GM19043 (cell line): ENCODE data around the gene MED17.
"Not testable (repeated sequence)": the region's sequence is repeated elsewhere in the genome, so short reads cannot be mapped to it uniquely, and the experiment has no call there.

Source experiments
- ATAC-seq: cut with Tn5 transposase; IDR thresholded peaks from one replicate; pipeline ENCODE4 v1.9.1; 2021; ENCODE audit warnings: low read depth; ENCODE audit not compliant: unreplicated experiment

Gene MED17

GRCh38 chr11:93757301-93757700, 26.8 kb upstream of the MED17 start:
- no peak for ATAC-seq

GRCh38 chr11:93757924-93758865, 25.9 kb upstream of the MED17 start:
- ATAC-seq = no peak

- not testable (repeated sequence) for ATAC-seq
Observed at GRCh38 chr11:93759123-93759522, 25.0 kb upstream of the MED17 start.

GRCh38 chr11:93761910-93762309, 22.2 kb upstream of the MED17 start:
- ATAC-seq = no peak

- no peak for ATAC-seq
Observed at GRCh38 chr11:93765551-93765950, 18.5 kb upstream of the MED17 start.

GRCh38 chr11:93766504-93766903, 17.6 kb upstream of the MED17 start:
- no peak for ATAC-seq

GRCh38 chr11:93767018-93767417, 17.1 kb upstream of the MED17 start:
- no peak for ATAC-seq

- no peak for ATAC-seq
Observed at GRCh38 chr11:93770160-93770559, 13.9 kb upstream of the MED17 start.

GRCh38 chr11:93772123-93772522, 12.0 kb upstream of the MED17 start:
- no peak for ATAC-seq

GRCh38 chr11:93773045-93773477, 11.0 kb upstream of the MED17 start:
- ATAC-seq = no peak

- no peak for ATAC-seq
Observed at GRCh38 chr11:93773601-93774200, 10.4 kb upstream of the MED17 start.

GRCh38 chr11:93774560-93774959, 9.5 kb upstream of the MED17 start:
- ATAC-seq = not testable (repeated sequence)

GRCh38 chr11:93775289-93775688, 8.8 kb upstream of the MED17 start:
- no peak for ATAC-seq

GRCh38 chr11:93783362-93783761, 720 bp upstream of the MED17 start:
- ATAC-seq = no peak

GRCh38 chr11:93783765-93784144, 327 bp upstream of the MED17 start:
- peak; percentile 47 for ATAC-seq

- ATAC-seq = peak; percentile 19
Observed at GRCh38 chr11:93784935-93785360, 866 bp downstream of the MED17 start.

GRCh38 chr11:93791493-93791892, 7.4 kb downstream of the MED17 start:
- no peak for ATAC-seq

- no peak for ATAC-seq
Observed at GRCh38 chr11:93796441-93797231, 12.6 kb downstream of the MED17 start.

GRCh38 chr11:93801366-93801765, 17.3 kb downstream of the MED17 start:
- no peak for ATAC-seq

- ATAC-seq = no peak
Observed at GRCh38 chr11:93804879-93805278, 20.8 kb downstream of the MED17 start.

GRCh38 chr11:93807980-93808379, 23.9 kb downstream of the MED17 start:
- no peak for ATAC-seq
